ENCODE measurements around the gene ENAH. TPM values are rescaled to one million over a fixed set of nuclear protein-coding genes. Genes with fewer than 3 reads are reported as not detected.

Gene ENAH
- total and polyA plus RNA-seq, 2 donors (not counting 1 experiment from before 2014, with no cell fraction given): 1.3 to 1.6 TPM

DNA sequence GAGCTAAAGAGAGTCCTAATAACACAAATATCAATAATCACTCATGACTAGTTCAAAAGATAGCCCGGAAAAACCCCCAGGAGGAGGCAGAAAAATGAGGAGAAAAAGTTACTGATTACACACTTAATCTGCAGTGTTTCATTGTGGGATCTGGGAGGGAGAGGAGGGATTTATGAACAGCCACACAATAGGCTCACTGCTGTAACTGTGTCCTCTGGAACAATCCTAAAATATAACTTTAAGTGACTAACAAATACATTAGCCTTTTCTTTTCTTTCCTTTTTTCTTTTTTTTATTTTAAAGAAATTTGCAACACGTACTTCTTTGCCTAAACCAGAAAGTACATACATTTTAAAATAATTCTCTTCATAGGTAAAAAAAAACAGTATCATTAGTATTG, 118.8 kb downstream of the ENAH start:
- no peaks in the 10 kb centered on the region for H4K20me1 ChIP-seq (ENCODE audit: control insufficient read depth, insufficient read depth, low read length, poor library complexity, severe bottlenecking)
- CTCF ChIA-PET: no interaction called here
- H3K79me2 ChIP-seq (ENCODE audit: control insufficient read depth, insufficient read depth, low read length): no peaks in the 10 kb centered on the region
- POLR2A ChIA-PET: no interaction called here
- TF ChIP-seq EZH2 (IDR thresholded peaks at IDR 0.05; ENCODE audit: borderline replicate concordance, insufficient read depth, low read depth, low read length, poor library complexity, severe bottlenecking) (no peak), CTCF (IDR thresholded peaks at IDR 0.05) (no peak)
- intact Hi-C loops (cut with micrococcal nuclease): no loop called here
- Mint-ChIP-seq H3K27ac (no peak overlapping the region), H3K27me3 (peaks cover 14% of the 10 kb centered on the region), H3K4me3 (no peak overlapping the region), H3K4me1 (peaks cover 3% of the 10 kb centered on the region), H3K9me3 (ENCODE audit: insufficient read depth) (no peaks in the 10 kb centered on the region)
- H3K36me3 ChIP-seq (replicated peaks in 1 of 2; ENCODE audit: control extremely low read depth in 1 of 2, control insufficient read depth in 1 of 2, extremely low read depth in 1 of 2, insufficient read depth in 2 of 2, low read length in 1 of 2): no peaks in the 10 kb centered on the region
- H3K9ac ChIP-seq (ENCODE audit: low read length): no peak overlapping the region
- H3K27ac ChIP-seq (ENCODE audit: low read length in 2 of 2): no peak overlapping the region
- no peak overlapping the region for H3K4me3 ChIP-seq (ENCODE audit: control extremely low read depth in 1 of 5, extremely low read depth in 1 of 5, insufficient read depth in 1 of 5, low read depth in 2 of 5, low read length in 4 of 5)
- no peaks in the 10 kb centered on the region for H3K9me3 ChIP-seq (ENCODE audit: control extremely low read depth in 1 of 3, control insufficient read depth in 2 of 3, insufficient read depth in 1 of 3, low read length in 2 of 3)
- WGBS (ENCODE audit: insufficient coverage): no CpG with 5 or more reads among the region's 2 CpGs
- H3K27me3 ChIP-seq (replicated peaks in 1 of 4; ENCODE audit: control extremely low read depth in 1 of 4, control insufficient read depth in 3 of 4, insufficient read depth in 4 of 4, low read length in 3 of 4): no peaks in the 10 kb centered on the region
- no peak for ATAC-seq (ENCODE audit: low read depth)
- H3K4me2 ChIP-seq (replicated peaks; ENCODE audit: low read depth, low read length, poor library complexity, severe bottlenecking): no peak overlapping the region
- H3K4me1 ChIP-seq (ENCODE audit: control insufficient read depth in 2 of 2, insufficient read depth in 2 of 2, low read length in 2 of 2): peaks cover 0 to 7% of the 10 kb centered on the region in 2 donors
- no peak for DNase-seq
- no peak overlapping the region for H2AFZ ChIP-seq (ENCODE audit: insufficient read depth, low read depth, low read length, poor library complexity, severe bottlenecking)

DNA sequence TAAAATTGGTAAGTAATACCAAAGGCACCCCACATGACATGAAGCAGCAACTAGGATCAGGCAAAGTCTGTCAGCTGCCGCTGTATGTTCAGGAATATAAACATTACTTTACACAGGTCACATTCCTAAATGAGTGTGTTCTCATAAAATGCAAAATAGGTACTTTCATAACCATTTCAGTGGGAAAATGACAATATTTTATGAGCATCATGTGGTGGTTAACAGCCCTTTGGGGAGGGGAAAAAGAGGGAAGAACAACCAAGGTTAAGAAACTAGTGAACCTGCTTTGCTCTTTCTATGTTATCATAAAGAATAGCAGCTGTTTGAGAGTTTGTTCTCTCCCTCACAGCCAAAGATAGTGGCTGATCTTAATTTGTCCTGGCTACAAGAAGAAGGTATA, 119.7 kb downstream of the ENAH start:
- ChIA-PET CTCF (no interaction called here), POLR2A (no interaction called here)
- Histone ChIP-seq H3K27me3 (replicated peaks in 1 of 4; ENCODE audit: control extremely low read depth in 1 of 4, control insufficient read depth in 3 of 4, insufficient read depth in 4 of 4, low read length in 3 of 4) (no peaks in the 10 kb centered on the region), H3K36me3 (replicated peaks in 1 of 2; ENCODE audit: control extremely low read depth in 1 of 2, control insufficient read depth in 1 of 2, extremely low read depth in 1 of 2, insufficient read depth in 2 of 2, low read length in 1 of 2) (no peaks in the 10 kb centered on the region), H3K79me2 (ENCODE audit: control insufficient read depth, insufficient read depth, low read length) (no peaks in the 10 kb centered on the region), H3K4me3 (ENCODE audit: control extremely low read depth in 1 of 5, extremely low read depth in 1 of 5, insufficient read depth in 1 of 5, low read depth in 2 of 5, low read length in 4 of 5) (no peak overlapping the region), H3K4me1 (ENCODE audit: control insufficient read depth in 2 of 2, insufficient read depth in 2 of 2, low read length in 2 of 2) (no peaks in the 10 kb centered on the region), H3K4me2 (replicated peaks; ENCODE audit: low read depth, low read length, poor library complexity, severe bottlenecking) (no peak overlapping the region), H4K20me1 (ENCODE audit: control insufficient read depth, insufficient read depth, low read length, poor library complexity, severe bottlenecking) (no peaks in the 10 kb centered on the region), H3K27ac (ENCODE audit: low read length in 2 of 2) (no peak overlapping the region), H3K9ac (ENCODE audit: low read length) (no peak overlapping the region), H2AFZ (ENCODE audit: insufficient read depth, low read depth, low read length, poor library complexity, severe bottlenecking) (no peak overlapping the region), H3K9me3 (ENCODE audit: control extremely low read depth in 1 of 3, control insufficient read depth in 2 of 3, insufficient read depth in 1 of 3, low read length in 2 of 3) (no peaks in the 10 kb centered on the region)
- no peak for ATAC-seq (ENCODE audit: low read depth)
- WGBS (ENCODE audit: insufficient coverage): no CpG with 5 or more reads among the region's 1 CpG
- intact Hi-C loops (cut with micrococcal nuclease): no loop called here
- H3K4me1 Mint-ChIP-seq: no peaks in the 10 kb centered on the region
- H3K4me3 Mint-ChIP-seq: no peak overlapping the region
- peaks cover 14% of the 10 kb centered on the region for H3K27me3 Mint-ChIP-seq
- no peak for DNase-seq
- H3K9me3 Mint-ChIP-seq (ENCODE audit: insufficient read depth): no peaks in the 10 kb centered on the region
- TF ChIP-seq EZH2 (IDR thresholded peaks at IDR 0.05; ENCODE audit: borderline replicate concordance, insufficient read depth, low read depth, low read length, poor library complexity, severe bottlenecking): no peak
- no peak for TF ChIP-seq CTCF (IDR thresholded peaks at IDR 0.05)
- no peak overlapping the region for H3K27ac Mint-ChIP-seq

Data from B cell (primary cell).